ENCODE results near the gene DUOXA1. TPM values are rescaled to one million over a fixed set of nuclear protein-coding genes. Genes with fewer than 3 reads are reported as not detected.
"Not testable (repeated sequence)": the region's sequence is repeated elsewhere in the genome, so short reads cannot be mapped to it uniquely, and the experiment has no call there.

Gene DUOXA1
- total RNA-seq, 1 donor, result 0.36 TPM

DNA sequence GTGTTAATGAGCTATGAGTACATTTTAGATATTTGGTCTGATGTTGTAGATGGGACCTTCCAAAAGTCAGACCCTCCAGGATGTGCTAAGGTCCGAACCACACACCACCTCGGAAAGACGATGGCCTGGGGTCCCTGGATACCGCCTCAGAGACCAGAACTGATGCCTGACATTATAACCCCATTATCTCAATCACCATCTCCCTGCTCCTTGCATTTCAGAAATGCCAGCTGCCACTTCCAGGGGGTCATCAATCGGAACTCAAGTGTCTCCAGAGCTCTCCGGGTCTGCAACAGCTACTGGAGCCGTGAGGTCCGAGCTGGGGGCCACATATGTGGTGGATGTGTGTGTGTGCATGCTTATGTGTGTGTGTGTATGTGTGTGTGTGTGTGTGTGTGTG, 8.0 kb upstream of the DUOXA1 start:
- Histone ChIP-seq H3K9me3 (ENCODE audit: low read depth, low read length) (no peaks in the 10 kb centered on the region), H3K27ac (ENCODE audit: low read depth, low read length) (no peak overlapping the region), H3K4me2 (ENCODE audit: insufficient read depth, low read length) (no peak overlapping the region), H3K36me3 (ENCODE audit: insufficient read depth, low read length) (no peaks in the 10 kb centered on the region), H3K4me1 (ENCODE audit: insufficient read depth, low read length) (no peaks in the 10 kb centered on the region), H3K27me3 (ENCODE audit: insufficient read depth, low read length) (peaks cover 51% of the 10 kb centered on the region), H4K20me1 (ENCODE audit: insufficient read depth, low read length) (no peaks in the 10 kb centered on the region), H2AFZ (ENCODE audit: low read length) (no peak overlapping the region), H3K79me2 (ENCODE audit: insufficient read depth, low read length) (no peaks in the 10 kb centered on the region), H3K4me3 (ENCODE audit: insufficient read depth, low read length) (no peak overlapping the region)
- no peak for DNase-seq (ENCODE audit: insufficient read length, low spot score, missing footprints)
- TF ChIP-seq, protein P1, sequence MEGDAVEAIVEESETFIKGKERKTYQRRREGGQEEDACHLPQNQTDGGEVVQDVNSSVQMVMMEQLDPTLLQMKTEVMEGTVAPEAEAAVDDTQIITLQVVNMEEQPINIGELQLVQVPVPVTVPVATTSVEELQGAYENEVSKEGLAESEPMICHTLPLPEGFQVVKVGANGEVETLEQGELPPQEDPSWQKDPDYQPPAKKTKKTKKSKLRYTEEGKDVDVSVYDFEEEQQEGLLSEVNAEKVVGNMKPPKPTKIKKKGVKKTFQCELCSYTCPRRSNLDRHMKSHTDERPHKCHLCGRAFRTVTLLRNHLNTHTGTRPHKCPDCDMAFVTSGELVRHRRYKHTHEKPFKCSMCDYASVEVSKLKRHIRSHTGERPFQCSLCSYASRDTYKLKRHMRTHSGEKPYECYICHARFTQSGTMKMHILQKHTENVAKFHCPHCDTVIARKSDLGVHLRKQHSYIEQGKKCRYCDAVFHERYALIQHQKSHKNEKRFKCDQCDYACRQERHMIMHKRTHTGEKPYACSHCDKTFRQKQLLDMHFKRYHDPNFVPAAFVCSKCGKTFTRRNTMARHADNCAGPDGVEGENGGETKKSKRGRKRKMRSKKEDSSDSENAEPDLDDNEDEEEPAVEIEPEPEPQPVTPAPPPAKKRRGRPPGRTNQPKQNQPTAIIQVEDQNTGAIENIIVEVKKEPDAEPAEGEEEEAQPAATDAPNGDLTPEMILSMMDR (IDR thresholded peaks at IDR 0.05; ENCODE audit: extremely low read depth, low read depth, low read length), result no peak

DNA sequence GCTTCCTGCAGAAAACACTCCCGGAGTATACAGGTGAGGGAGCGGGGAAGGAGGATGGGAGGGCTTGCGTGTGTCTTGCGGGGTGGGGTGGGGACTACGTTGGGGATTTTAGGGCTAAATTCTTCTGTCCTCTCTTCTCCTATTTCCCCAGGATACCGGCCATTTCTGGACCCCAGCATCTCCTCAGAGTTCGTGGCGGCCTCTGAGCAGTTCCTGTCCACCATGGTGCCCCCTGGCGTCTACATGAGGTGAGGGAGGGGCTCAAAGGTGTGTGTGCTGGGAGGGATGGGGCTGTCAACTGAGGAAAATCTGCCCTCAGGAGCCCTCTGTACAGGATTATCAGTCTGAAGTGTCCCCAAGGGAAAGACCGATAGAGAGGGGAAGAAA, 6.7 kb upstream of the DUOXA1 start:
- peak; percentile 76 for DNase-seq (ENCODE audit: insufficient read length, low spot score, missing footprints)
- H2AFZ ChIP-seq (ENCODE audit: low read length), result no peak overlapping the region
- no peak overlapping the region for H3K27ac ChIP-seq (ENCODE audit: low read depth, low read length)
- no peaks in the 10 kb centered on the region for H3K9me3 ChIP-seq (ENCODE audit: low read depth, low read length)
- H3K36me3 ChIP-seq (ENCODE audit: insufficient read depth, low read length), result no peaks in the 10 kb centered on the region
- peaks cover 62% of the 10 kb centered on the region for H3K27me3 ChIP-seq (ENCODE audit: insufficient read depth, low read length)
- H3K4me3 ChIP-seq (ENCODE audit: insufficient read depth, low read length), result no peak overlapping the region
- H3K4me2 ChIP-seq (ENCODE audit: insufficient read depth, low read length), result no peak overlapping the region
- H4K20me1 ChIP-seq (ENCODE audit: insufficient read depth, low read length), result no peaks in the 10 kb centered on the region
- no peaks in the 10 kb centered on the region for H3K79me2 ChIP-seq (ENCODE audit: insufficient read depth, low read length)
- H3K4me1 ChIP-seq (ENCODE audit: insufficient read depth, low read length), result no peaks in the 10 kb centered on the region
- TF ChIP-seq, protein P1 (IDR thresholded peaks at IDR 0.05; ENCODE audit: extremely low read depth, low read depth, low read length), result no peak

DNA sequence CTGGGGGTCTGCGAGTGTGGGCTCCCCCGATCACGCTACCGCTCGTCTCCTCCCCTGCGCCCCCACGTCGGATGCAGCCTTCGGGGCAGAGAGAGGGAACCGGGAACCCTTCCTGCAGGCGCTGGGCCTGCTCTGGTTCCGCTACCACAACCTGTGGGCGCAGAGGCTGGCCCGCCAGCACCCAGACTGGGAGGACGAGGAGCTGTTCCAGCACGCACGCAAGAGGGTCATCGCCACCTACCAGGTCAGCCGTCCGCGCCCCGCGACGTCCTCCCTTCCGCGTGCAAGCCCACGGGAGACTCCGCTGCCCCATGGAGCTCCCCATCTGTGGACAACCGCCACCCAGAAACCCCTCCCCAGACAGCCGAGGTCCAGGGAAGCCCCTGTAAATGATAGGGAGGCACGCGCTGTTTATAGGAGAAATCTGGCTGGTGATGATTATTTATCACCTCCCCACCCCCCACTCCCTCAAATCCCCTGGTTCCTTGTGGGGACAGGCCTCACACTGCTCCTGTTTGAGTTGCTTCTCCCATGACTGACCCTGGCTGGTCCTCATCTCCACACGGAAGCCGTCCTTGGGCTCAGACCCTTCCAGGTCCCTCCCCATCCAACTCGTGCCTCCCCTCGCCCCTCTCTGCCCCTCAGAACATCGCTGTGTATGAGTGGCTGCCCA, 6.2 kb upstream of the DUOXA1 start:
- not testable (repeated sequence) for H3K36me3 ChIP-seq (ENCODE audit: insufficient read depth, low read length); H3K4me3 ChIP-seq (ENCODE audit: insufficient read depth, low read length); DNase-seq (ENCODE audit: insufficient read length, low spot score, missing footprints); H3K79me2 ChIP-seq (ENCODE audit: insufficient read depth, low read length); H3K27ac ChIP-seq (ENCODE audit: low read depth, low read length); H3K4me2 ChIP-seq (ENCODE audit: insufficient read depth, low read length); H3K4me1 ChIP-seq (ENCODE audit: insufficient read depth, low read length); H4K20me1 ChIP-seq (ENCODE audit: insufficient read depth, low read length); H3K9me3 ChIP-seq (ENCODE audit: low read depth, low read length); H2AFZ ChIP-seq (ENCODE audit: low read length)
- peaks cover 65% of the 10 kb centered on the region for H3K27me3 ChIP-seq (ENCODE audit: insufficient read depth, low read length)

DNA sequence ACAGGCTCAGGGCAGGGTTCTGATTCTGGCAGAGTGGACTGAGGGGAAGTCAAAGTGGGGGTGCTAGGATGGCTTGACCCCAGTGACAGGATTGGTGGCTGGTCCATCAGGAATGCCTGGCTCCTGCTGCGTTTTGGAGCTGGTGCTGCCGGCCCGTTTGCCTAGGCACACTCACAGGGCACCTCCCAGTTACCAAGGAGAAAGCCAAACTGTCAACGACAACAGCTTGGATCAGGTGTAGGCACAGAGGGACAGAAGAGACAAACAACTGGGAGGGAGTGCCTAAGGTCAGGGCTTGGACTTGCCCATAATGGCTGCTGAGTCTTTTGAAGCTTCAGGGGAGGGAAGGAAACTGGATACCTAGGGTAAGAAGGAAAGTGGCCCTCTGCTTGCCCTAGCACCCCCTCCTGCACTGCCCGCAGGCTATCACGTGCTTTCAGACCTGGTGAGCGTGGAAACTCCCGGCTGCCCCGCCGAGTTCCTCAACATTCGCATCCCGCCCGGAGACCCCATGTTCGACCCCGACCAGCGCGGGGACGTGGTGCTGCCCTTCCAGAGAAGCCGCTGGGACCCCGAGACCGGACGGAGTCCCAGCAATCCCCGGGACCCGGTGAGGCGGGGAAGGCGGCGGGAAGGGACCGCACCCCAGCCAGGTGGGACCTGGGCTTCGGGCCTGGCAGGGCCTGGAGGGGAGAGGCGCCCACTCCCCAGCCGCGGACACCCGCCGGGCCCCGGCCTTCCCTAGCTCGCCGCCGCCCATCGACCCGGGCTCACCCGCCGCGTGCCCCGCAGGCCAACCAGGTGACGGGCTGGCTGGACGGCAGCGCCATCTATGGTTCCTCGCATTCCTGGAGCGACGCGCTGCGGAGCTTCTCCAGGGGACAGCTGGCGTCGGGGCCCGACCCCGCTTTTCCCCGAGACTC, 5.3 kb upstream of the DUOXA1 start:
- TF ChIP-seq, protein P1 (IDR thresholded peaks at IDR 0.05; ENCODE audit: extremely low read depth, low read depth, low read length), result no peak
- H3K4me2 ChIP-seq (ENCODE audit: insufficient read depth, low read length), result no peak overlapping the region
- H4K20me1 ChIP-seq (ENCODE audit: insufficient read depth, low read length), result no peaks in the 10 kb centered on the region
- H3K9me3 ChIP-seq (ENCODE audit: low read depth, low read length), result no peaks in the 10 kb centered on the region
- H3K4me1 ChIP-seq (ENCODE audit: insufficient read depth, low read length), result no peaks in the 10 kb centered on the region
- H3K27ac ChIP-seq (ENCODE audit: low read depth, low read length), result no peak overlapping the region
- no peak overlapping the region for H3K4me3 ChIP-seq (ENCODE audit: insufficient read depth, low read length)
- H2AFZ ChIP-seq (ENCODE audit: low read length), result no peak overlapping the region
- peak; percentile 76 for DNase-seq (ENCODE audit: insufficient read length, low spot score, missing footprints)
- H3K27me3 ChIP-seq (ENCODE audit: insufficient read depth, low read length), result peaks cover 73% of the 10 kb centered on the region
- H3K36me3 ChIP-seq (ENCODE audit: insufficient read depth, low read length), result no peaks in the 10 kb centered on the region
- no peaks in the 10 kb centered on the region for H3K79me2 ChIP-seq (ENCODE audit: insufficient read depth, low read length)
